ENCODE results near the gene DPCD. TPM values are rescaled to one million over a fixed set of nuclear protein-coding genes. Genes with fewer than 3 reads are reported as not detected.

The DPCD gene
- total and polyA plus RNA-seq, 2 experiments from 2014 or later, result 22.5 to 38.1 TPM

DNA sequence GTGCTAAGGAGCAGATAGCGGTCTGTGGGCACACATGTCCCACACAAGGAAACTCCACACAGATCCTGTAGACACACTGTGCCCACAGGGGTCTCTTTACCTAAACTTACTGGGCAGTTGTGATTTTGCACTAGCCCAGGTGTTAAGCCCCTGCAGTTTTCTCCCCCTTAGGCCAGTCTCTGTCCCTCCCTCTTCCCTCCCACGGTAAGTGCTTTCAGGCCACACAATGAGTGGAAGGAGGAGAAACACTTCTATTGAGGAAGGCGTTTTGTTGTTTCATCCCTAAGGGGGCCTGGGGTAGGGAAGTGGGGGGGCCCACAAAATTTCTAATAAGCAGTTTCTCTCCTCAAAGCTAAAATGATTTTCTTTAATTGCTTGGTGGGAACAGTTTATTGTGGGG is 55.4 kb downstream of the DPCD start:
- Histone ChIP-seq H3F3A (replicated peaks; ENCODE audit: low read depth) (peaks cover 12% of the 10 kb centered on the region), H3K9me2 (ENCODE audit: insufficient read depth) (0 out of 2 replicates have a peak, but pooled peaks cover 2% of the 10 kb centered on the region), H3K27me3 (ENCODE audit: insufficient read depth) (no peaks in the 10 kb centered on the region), H2AFZ (no peak overlapping the region), H4K20me1 (replicated peaks; ENCODE audit: insufficient read depth) (no peaks in the 10 kb centered on the region), H3K4me3 (peak overlapping the region; percentile 19; the same call in 1 of the 2 replicates), H3K27ac (ENCODE audit: low read depth) (peak overlapping the region; percentile 95), H3K36me3 (ENCODE audit: insufficient read depth) (0 out of 2 replicates have a peak, but pooled peaks cover 4% of the 10 kb centered on the region), H3K4me2 (peak overlapping the region; percentile 63), H3K79me2 (replicated peaks; ENCODE audit: insufficient read depth) (no peaks in the 10 kb centered on the region), H3K4me1 (ENCODE audit: insufficient read depth) (peaks cover 32% of the 10 kb centered on the region)
- no peaks in the 10 kb centered on the region; the same call in 2 of the 3 replicates for H3K36me3 Mint-ChIP-seq (ENCODE audit: low read depth)
- peaks cover 9% of the 10 kb centered on the region for H3K27me3 Mint-ChIP-seq (ENCODE audit: insufficient read depth, low read depth, poor library complexity)
- H3K9me3 Mint-ChIP-seq, result no peaks in the 10 kb centered on the region; the same call in 2 of the 3 replicates
- TF ChIP-seq NANOG (IDR thresholded peaks at IDR 0.05; ENCODE audit: borderline replicate concordance) (no peak), ZNF462 (CRISPR knock-in tag; IDR thresholded peaks at IDR 0.05) (no peak), EZH2phosphoT487 (IDR thresholded peaks at IDR 0.05; ENCODE audit: unreplicated experiment) (no peak), ZNF114 (CRISPR knock-in tag; IDR thresholded peaks at IDR 0.05) (no peak)
- TF ChIP-seq, protein P1, sequence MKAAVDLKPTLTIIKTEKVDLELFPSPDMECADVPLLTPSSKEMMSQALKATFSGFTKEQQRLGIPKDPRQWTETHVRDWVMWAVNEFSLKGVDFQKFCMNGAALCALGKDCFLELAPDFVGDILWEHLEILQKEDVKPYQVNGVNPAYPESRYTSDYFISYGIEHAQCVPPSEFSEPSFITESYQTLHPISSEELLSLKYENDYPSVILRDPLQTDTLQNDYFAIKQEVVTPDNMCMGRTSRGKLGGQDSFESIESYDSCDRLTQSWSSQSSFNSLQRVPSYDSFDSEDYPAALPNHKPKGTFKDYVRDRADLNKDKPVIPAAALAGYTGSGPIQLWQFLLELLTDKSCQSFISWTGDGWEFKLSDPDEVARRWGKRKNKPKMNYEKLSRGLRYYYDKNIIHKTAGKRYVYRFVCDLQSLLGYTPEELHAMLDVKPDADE (IDR thresholded peaks at IDR 0.05), result no peak
- ATAC-seq, result peak; percentile 63
- DNase-seq (ENCODE audit: low spot score), result peak; percentile 29
- H3K4me3 Mint-ChIP-seq, result peak overlapping the region; percentile 39
- H3K27ac Mint-ChIP-seq, result peak overlapping the region; percentile 97
- H3K4me1 Mint-ChIP-seq, result peaks cover 39% of the 10 kb centered on the region

All from GM23338 (cell line).